Hepatocyte (in vitro differentiated cells): Measurements from ENCODE around the gene CGB5.
"Not testable (repeated sequence)": the region's sequence is repeated elsewhere in the genome, so short reads cannot be mapped to it uniquely, and the experiment has no call there.

ENCODE experiments used
- EZH2 ChIP-seq: fragments of 200-600 bp; sonication (generic); IDR thresholded peaks from 2 replicates; pipeline ENCODE4 v1.6.1; 2016; ENCODE audit warnings: antibody characterized with exemption, mild to moderate bottlenecking, borderline replicate concordance
- TF ChIP-seq, protein P1 (sequence below): fragments of 200-600 bp; sonication (generic); IDR thresholded peaks from 2 replicates; pipeline ENCODE4 v1.5.1; 2016; ENCODE audit warnings: antibody characterized with exemption, mild to moderate bottlenecking; ENCODE audit not compliant: poor library complexity

DNA sequence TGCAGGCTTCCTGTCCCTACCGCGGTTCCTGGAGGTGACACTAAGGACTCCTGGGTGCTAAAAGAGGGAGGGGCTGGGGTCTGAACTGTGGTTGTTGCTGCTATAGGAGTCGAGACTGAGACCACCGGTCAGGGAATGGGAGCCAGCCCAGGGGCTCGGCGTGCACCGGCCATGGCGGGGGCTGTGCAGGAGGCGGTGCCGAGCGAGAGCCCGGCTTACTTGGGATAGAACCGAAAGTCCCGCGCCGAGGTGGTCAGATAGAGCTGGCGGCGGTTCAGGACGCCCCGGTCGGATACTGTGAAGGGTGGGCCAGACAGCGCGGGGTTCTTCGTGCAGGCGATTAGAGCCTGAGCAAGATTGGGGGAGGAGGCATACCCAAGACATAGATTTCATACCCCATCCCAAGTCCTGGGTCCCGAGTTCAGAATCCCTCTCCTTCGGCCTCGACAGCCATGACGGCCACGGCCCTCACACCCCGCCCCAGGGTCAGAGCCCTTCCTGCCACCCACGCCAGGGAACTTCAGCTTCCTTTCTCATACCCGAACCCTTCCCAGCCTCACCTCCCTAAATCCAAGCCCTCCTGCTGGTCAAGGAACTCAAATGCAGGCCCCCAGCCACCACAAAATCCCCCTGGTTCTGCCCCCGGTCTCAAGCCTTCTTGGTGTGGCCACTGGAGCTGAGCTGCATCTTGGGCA lies 13.4 kb downstream of the CGB5 start:
- TF ChIP-seq, protein P1, sequence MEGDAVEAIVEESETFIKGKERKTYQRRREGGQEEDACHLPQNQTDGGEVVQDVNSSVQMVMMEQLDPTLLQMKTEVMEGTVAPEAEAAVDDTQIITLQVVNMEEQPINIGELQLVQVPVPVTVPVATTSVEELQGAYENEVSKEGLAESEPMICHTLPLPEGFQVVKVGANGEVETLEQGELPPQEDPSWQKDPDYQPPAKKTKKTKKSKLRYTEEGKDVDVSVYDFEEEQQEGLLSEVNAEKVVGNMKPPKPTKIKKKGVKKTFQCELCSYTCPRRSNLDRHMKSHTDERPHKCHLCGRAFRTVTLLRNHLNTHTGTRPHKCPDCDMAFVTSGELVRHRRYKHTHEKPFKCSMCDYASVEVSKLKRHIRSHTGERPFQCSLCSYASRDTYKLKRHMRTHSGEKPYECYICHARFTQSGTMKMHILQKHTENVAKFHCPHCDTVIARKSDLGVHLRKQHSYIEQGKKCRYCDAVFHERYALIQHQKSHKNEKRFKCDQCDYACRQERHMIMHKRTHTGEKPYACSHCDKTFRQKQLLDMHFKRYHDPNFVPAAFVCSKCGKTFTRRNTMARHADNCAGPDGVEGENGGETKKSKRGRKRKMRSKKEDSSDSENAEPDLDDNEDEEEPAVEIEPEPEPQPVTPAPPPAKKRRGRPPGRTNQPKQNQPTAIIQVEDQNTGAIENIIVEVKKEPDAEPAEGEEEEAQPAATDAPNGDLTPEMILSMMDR: not testable (repeated sequence)
- TF ChIP-seq EZH2: not testable (repeated sequence)
